Stimulated activated CD4-positive, alpha-beta T cell treated with anti-CD3 and anti-CD28 coated beads, Interleukin-1b, Interleukin-23, amount 100 ng/mL, for 4 hours (primary cell): Measurements from ENCODE around the gene TMIGD3.

Experiments used
- DNase-seq, 2 donors: peaks; one replicate each; pipeline ENCODE4 v3.0.0-alpha.2; 2020; ENCODE audit warnings: low read depth in 2 of 2

Gene TMIGD3

GRCh38 chr1:111448482-111448917 lies 54.9 kb downstream of the TMIGD3 start:
- DNase-seq, result peak; percentile 7 to 22

- no peak for DNase-seq
Observed at GRCh38 chr1:111446967-111447892, 56.2 kb downstream of the TMIGD3 start.

GRCh38 chr1:111446546-111446945 lies 56.9 kb downstream of the TMIGD3 start:
- DNase-seq, result no peak

- no peak for DNase-seq
Observed at GRCh38 chr1:111444031-111444430, 59.4 kb downstream of the TMIGD3 start.

- DNase-seq, result no peak
Observed at GRCh38 chr1:111442457-111442856, 61.0 kb downstream of the TMIGD3 start.

- peak; percentile 44 to 48 for DNase-seq
Observed at GRCh38 chr1:111441573-111442192, 61.8 kb downstream of the TMIGD3 start.

GRCh38 chr1:111439461-111440351 lies 63.7 kb downstream of the TMIGD3 start:
- no peak for DNase-seq

GRCh38 chr1:111436726-111437125 lies 66.7 kb downstream of the TMIGD3 start:
- DNase-seq, result no peak
